ENCODE data around the gene HMCN2. TPM values are rescaled to one million over a fixed set of nuclear protein-coding genes. Genes with fewer than 3 reads are reported as not detected.
A peak's percentile ranks its signal among the peaks of the same experiment; 100 is the strongest.

HMCN2 gene
- total RNA-seq, 1 experiment from 2014 or later, result 5.6 TPM

- TF ChIP-seq, protein P1, sequence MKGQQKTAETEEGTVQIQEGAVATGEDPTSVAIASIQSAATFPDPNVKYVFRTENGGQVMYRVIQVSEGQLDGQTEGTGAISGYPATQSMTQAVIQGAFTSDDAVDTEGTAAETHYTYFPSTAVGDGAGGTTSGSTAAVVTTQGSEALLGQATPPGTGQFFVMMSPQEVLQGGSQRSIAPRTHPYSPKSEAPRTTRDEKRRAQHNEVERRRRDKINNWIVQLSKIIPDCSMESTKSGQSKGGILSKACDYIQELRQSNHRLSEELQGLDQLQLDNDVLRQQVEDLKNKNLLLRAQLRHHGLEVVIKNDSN (CRISPR knock-in tag; IDR thresholded peaks at IDR 0.05), result 0 out of 2 replicates have a peak, but pooled peaks have one; percentile 4
- no peak for TF ChIP-seq TEAD4 (CRISPR knock-in tag; IDR thresholded peaks at IDR 0.05)
- no peak for TF ChIP-seq ZNF396 (CRISPR knock-in tag; IDR thresholded peaks at IDR 0.05; ENCODE audit: borderline replicate concordance)
- peak; percentile 96 for TF ChIP-seq FOXP1 (CRISPR knock-in tag; IDR thresholded peaks at IDR 0.05; ENCODE audit: borderline replicate concordance)
- TF ChIP-seq ZNF512 (CRISPR knock-in tag; IDR thresholded peaks at IDR 0.05; ENCODE audit: borderline replicate concordance), result no peak
- TF ChIP-seq, protein P2, sequence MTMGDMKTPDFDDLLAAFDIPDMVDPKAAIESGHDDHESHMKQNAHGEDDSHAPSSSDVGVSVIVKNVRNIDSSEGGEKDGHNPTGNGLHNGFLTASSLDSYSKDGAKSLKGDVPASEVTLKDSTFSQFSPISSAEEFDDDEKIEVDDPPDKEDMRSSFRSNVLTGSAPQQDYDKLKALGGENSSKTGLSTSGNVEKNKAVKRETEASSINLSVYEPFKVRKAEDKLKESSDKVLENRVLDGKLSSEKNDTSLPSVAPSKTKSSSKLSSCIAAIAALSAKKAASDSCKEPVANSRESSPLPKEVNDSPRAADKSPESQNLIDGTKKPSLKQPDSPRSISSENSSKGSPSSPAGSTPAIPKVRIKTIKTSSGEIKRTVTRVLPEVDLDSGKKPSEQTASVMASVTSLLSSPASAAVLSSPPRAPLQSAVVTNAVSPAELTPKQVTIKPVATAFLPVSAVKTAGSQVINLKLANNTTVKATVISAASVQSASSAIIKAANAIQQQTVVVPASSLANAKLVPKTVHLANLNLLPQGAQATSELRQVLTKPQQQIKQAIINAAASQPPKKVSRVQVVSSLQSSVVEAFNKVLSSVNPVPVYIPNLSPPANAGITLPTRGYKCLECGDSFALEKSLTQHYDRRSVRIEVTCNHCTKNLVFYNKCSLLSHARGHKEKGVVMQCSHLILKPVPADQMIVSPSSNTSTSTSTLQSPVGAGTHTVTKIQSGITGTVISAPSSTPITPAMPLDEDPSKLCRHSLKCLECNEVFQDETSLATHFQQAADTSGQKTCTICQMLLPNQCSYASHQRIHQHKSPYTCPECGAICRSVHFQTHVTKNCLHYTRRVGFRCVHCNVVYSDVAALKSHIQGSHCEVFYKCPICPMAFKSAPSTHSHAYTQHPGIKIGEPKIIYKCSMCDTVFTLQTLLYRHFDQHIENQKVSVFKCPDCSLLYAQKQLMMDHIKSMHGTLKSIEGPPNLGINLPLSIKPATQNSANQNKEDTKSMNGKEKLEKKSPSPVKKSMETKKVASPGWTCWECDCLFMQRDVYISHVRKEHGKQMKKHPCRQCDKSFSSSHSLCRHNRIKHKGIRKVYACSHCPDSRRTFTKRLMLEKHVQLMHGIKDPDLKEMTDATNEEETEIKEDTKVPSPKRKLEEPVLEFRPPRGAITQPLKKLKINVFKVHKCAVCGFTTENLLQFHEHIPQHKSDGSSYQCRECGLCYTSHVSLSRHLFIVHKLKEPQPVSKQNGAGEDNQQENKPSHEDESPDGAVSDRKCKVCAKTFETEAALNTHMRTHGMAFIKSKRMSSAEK (CRISPR knock-in tag; IDR thresholded peaks at IDR 0.05; ENCODE audit: borderline replicate concordance), result no peak
- peak; percentile 91 for TF ChIP-seq MAX (CRISPR knock-in tag; IDR thresholded peaks at IDR 0.05)
- TF ChIP-seq, protein P3, sequence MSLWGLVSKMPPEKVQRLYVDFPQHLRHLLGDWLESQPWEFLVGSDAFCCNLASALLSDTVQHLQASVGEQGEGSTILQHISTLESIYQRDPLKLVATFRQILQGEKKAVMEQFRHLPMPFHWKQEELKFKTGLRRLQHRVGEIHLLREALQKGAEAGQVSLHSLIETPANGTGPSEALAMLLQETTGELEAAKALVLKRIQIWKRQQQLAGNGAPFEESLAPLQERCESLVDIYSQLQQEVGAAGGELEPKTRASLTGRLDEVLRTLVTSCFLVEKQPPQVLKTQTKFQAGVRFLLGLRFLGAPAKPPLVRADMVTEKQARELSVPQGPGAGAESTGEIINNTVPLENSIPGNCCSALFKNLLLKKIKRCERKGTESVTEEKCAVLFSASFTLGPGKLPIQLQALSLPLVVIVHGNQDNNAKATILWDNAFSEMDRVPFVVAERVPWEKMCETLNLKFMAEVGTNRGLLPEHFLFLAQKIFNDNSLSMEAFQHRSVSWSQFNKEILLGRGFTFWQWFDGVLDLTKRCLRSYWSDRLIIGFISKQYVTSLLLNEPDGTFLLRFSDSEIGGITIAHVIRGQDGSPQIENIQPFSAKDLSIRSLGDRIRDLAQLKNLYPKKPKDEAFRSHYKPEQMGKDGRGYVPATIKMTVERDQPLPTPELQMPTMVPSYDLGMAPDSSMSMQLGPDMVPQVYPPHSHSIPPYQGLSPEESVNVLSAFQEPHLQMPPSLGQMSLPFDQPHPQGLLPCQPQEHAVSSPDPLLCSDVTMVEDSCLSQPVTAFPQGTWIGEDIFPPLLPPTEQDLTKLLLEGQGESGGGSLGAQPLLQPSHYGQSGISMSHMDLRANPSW (CRISPR knock-in tag; conservative IDR thresholded peaks at IDR 0.05; ENCODE audit: low read depth), result no peak
- peak; percentile 18; the same call in 1 of the 2 replicates for TF ChIP-seq GABPB1 (CRISPR knock-in tag; IDR thresholded peaks at IDR 0.05)
- TF ChIP-seq, protein P4, sequence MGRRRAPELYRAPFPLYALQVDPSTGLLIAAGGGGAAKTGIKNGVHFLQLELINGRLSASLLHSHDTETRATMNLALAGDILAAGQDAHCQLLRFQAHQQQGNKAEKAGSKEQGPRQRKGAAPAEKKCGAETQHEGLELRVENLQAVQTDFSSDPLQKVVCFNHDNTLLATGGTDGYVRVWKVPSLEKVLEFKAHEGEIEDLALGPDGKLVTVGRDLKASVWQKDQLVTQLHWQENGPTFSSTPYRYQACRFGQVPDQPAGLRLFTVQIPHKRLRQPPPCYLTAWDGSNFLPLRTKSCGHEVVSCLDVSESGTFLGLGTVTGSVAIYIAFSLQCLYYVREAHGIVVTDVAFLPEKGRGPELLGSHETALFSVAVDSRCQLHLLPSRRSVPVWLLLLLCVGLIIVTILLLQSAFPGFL (CRISPR knock-in tag; IDR thresholded peaks at IDR 0.05; ENCODE audit: borderline replicate concordance), result 0 out of 2 replicates have a peak, but pooled peaks have one; percentile 45
- no peak for TF ChIP-seq CREM (CRISPR knock-in tag; IDR thresholded peaks at IDR 0.05)
- peak; percentile 69; the same call in 1 of the 2 replicates for TF ChIP-seq NFE2L1 (CRISPR knock-in tag; IDR thresholded peaks at IDR 0.05)
- peak; percentile 78; the same call in 1 of the 2 replicates for TF ChIP-seq CBFB (CRISPR knock-in tag; IDR thresholded peaks at IDR 0.05; ENCODE audit: low read depth)
- TF ChIP-seq, protein P5, sequence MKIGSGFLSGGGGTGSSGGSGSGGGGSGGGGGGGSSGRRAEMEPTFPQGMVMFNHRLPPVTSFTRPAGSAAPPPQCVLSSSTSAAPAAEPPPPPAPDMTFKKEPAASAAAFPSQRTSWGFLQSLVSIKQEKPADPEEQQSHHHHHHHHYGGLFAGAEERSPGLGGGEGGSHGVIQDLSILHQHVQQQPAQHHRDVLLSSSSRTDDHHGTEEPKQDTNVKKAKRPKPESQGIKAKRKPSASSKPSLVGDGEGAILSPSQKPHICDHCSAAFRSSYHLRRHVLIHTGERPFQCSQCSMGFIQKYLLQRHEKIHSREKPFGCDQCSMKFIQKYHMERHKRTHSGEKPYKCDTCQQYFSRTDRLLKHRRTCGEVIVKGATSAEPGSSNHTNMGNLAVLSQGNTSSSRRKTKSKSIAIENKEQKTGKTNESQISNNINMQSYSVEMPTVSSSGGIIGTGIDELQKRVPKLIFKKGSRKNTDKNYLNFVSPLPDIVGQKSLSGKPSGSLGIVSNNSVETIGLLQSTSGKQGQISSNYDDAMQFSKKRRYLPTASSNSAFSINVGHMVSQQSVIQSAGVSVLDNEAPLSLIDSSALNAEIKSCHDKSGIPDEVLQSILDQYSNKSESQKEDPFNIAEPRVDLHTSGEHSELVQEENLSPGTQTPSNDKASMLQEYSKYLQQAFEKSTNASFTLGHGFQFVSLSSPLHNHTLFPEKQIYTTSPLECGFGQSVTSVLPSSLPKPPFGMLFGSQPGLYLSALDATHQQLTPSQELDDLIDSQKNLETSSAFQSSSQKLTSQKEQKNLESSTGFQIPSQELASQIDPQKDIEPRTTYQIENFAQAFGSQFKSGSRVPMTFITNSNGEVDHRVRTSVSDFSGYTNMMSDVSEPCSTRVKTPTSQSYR (CRISPR knock-in tag; IDR thresholded peaks at IDR 0.05), result no peak
- no peak for TF ChIP-seq FOXJ3 (CRISPR knock-in tag; IDR thresholded peaks at IDR 0.05; ENCODE audit: borderline replicate concordance)
- peak; percentile 32; the same call in 1 of the 2 replicates for TF ChIP-seq ZNF317 (CRISPR knock-in tag; IDR thresholded peaks at IDR 0.05; ENCODE audit: borderline replicate concordance, low read depth)
- TF ChIP-seq, protein P6, sequence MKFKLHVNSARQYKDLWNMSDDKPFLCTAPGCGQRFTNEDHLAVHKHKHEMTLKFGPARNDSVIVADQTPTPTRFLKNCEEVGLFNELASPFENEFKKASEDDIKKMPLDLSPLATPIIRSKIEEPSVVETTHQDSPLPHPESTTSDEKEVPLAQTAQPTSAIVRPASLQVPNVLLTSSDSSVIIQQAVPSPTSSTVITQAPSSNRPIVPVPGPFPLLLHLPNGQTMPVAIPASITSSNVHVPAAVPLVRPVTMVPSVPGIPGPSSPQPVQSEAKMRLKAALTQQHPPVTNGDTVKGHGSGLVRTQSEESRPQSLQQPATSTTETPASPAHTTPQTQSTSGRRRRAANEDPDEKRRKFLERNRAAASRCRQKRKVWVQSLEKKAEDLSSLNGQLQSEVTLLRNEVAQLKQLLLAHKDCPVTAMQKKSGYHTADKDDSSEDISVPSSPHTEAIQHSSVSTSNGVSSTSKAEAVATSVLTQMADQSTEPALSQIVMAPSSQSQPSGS (CRISPR knock-in tag; IDR thresholded peaks at IDR 0.05; ENCODE audit: borderline replicate concordance, low read depth), result no peak
- TF ChIP-seq MYBL2 (CRISPR knock-in tag; IDR thresholded peaks at IDR 0.05), result peak; percentile 87
- peak; percentile 83 for TF ChIP-seq ZBTB21 (CRISPR knock-in tag; IDR thresholded peaks at IDR 0.05; ENCODE audit: borderline replicate concordance)
- TF ChIP-seq E2F4 (CRISPR knock-in tag; IDR thresholded peaks at IDR 0.05; ENCODE audit: borderline replicate concordance, low read depth), result peak; percentile 74
Measured at GRCh38 chr9:130433168-130433946, 167.8 kb downstream of the HMCN2 start (continued).

Measured in WTC11 (cell line).